GM23338 (cell line): ENCODE measurements around the gene TSNAX. TPM values are rescaled to one million over a fixed set of nuclear protein-coding genes. Genes with fewer than 3 reads are reported as not detected.

ENCODE experiments used
- ATAC-seq: fragments of 200-7000 bp; cut with Tn5 transposase; 3 replicates; pipeline ENCODE4 v1.9.1; 2020
- DNase-seq: peaks from one replicate; pipeline ENCODE4 v3.0.0-alpha.2; 2015; ENCODE audit warnings: low spot score
- H2AFZ ChIP-seq: fragments of 200-600 bp; sonication (generic); 2 replicates; pipeline ENCODE4 v1.8.0; 2016; ENCODE audit warnings: antibody characterized with exemption, mild to moderate bottlenecking, moderate library complexity
- H3F3A ChIP-seq: fragments of 200-600 bp; sonication (generic); replicated peaks from 2 replicates; pipeline ENCODE4 v1.8.0; 2017; ENCODE audit warnings: antibody characterized with exemption, mixed run types, low read depth
- H3K27ac ChIP-seq: fragments of 200-600 bp; sonication (generic); 2 replicates; pipeline ENCODE4 v1.6.1; 2016; ENCODE audit warnings: low read depth
- H3K27me3 ChIP-seq: fragments of 200-600 bp; sonication (generic); 2 replicates; pipeline ENCODE4 v1.8.0; 2016; ENCODE audit warnings: mild to moderate bottlenecking, mixed run types, moderate library complexity; ENCODE audit not compliant: insufficient read depth
- H3K36me3 ChIP-seq: fragments of 200-600 bp; sonication (generic); 2 replicates; pipeline ENCODE4 v1.8.0; 2016; ENCODE audit warnings: mild to moderate bottlenecking; ENCODE audit not compliant: insufficient read depth
- H3K4me1 ChIP-seq: fragments of 200-600 bp; sonication (generic); 2 replicates; pipeline ENCODE4 v1.8.0; 2016; ENCODE audit warnings: mild to moderate bottlenecking, moderate library complexity; ENCODE audit not compliant: insufficient read depth
- H3K4me2 ChIP-seq: fragments of 200-600 bp; sonication (generic); 2 replicates; pipeline ENCODE4 v1.7.1; 2017; ENCODE audit warnings: mixed run types
- H3K4me3 ChIP-seq: fragments of 200-600 bp; sonication (generic); 2 replicates; pipeline ENCODE4 v1.6.1; 2016; ENCODE audit warnings: mixed run types
- H3K79me2 ChIP-seq: fragments of 200-600 bp; sonication (generic); replicated peaks from 2 replicates; pipeline ENCODE4 v1.8.0; 2017; ENCODE audit warnings: mild to moderate bottlenecking; ENCODE audit not compliant: insufficient read depth
- H3K9me2 ChIP-seq: fragments of 200-600 bp; sonication (generic); 2 replicates; pipeline ENCODE4 v1.8.0; 2017; ENCODE audit not compliant: insufficient read depth
- H4K20me1 ChIP-seq: fragments of 200-600 bp; sonication (generic); replicated peaks from 2 replicates; pipeline ENCODE4 v1.8.0; 2017; ENCODE audit warnings: mild to moderate bottlenecking; ENCODE audit not compliant: insufficient read depth
- H3K27ac Mint-ChIP-seq: 2 replicates; pipeline ENCODE4 v1.8.0; 2020; ENCODE audit warnings: inconsistent platforms, mild to moderate bottlenecking, moderate library complexity, mixed read lengths
- H3K27me3 Mint-ChIP-seq: 3 replicates; pipeline ENCODE4 v1.8.0; 2022; ENCODE audit warnings: low read depth, mild to moderate bottlenecking, moderate library complexity, mixed read lengths, inconsistent platforms; ENCODE audit not compliant: insufficient read depth, poor library complexity
- H3K36me3 Mint-ChIP-seq: 3 replicates; pipeline ENCODE4 v1.8.0; 2021; ENCODE audit warnings: low read depth, mild to moderate bottlenecking, inconsistent platforms, moderate library complexity, mixed read lengths
- H3K4me1 Mint-ChIP-seq: 3 replicates; pipeline ENCODE4 v1.8.0; 2020; ENCODE audit warnings: mild to moderate bottlenecking, inconsistent platforms, mixed read lengths
- H3K4me3 Mint-ChIP-seq: 3 replicates; pipeline ENCODE4 v1.8.0; 2021; ENCODE audit warnings: moderate library complexity, mild to moderate bottlenecking, inconsistent platforms, mixed read lengths
- H3K9me3 Mint-ChIP-seq: 3 replicates; pipeline ENCODE4 v1.8.0; 2020; ENCODE audit warnings: moderate library complexity, mild to moderate bottlenecking, inconsistent platforms, mixed read lengths
- CTCF ChIP-seq, 2 experiments: fragments of 200-600 bp in 1 of 2; sonication (generic) in 1 of 2; conservative IDR thresholded peaks; 2 replicates each; pipeline versions ENCODE4 v1.5.1 to v1.6.1; 2016 to 2017; ENCODE audit warnings: antibody characterized with exemption in 2 of 2, low read depth in 2 of 2, mild to moderate bottlenecking in 2 of 2, moderate library complexity in 1 of 2
- ETS1 ChIP-seq: IDR thresholded peaks from 2 replicates; pipeline ENCODE4 v1.6.1; 2016; ENCODE audit warnings: antibody characterized with exemption
- EZH2 ChIP-seq: fragments of 200-600 bp; sonication (generic); IDR thresholded peaks from one replicate; pipeline ENCODE4 v1.8.0; 2017; ENCODE audit warnings: antibody characterized with exemption, mild to moderate bottlenecking, low read depth; ENCODE audit not compliant: unreplicated experiment
- NANOG ChIP-seq: IDR thresholded peaks from 2 replicates; pipeline ENCODE4 v1.6.1; 2016; ENCODE audit warnings: antibody characterized with exemption, borderline replicate concordance
- POLR2AphosphoS5 ChIP-seq: IDR thresholded peaks from 2 replicates; pipeline ENCODE4 v1.6.1; 2016; ENCODE audit warnings: antibody characterized with exemption, low read depth
- REST ChIP-seq: IDR thresholded peaks from one replicate; pipeline ENCODE4 v1.6.1; 2018; ENCODE audit warnings: antibody characterized with exemption; ENCODE audit not compliant: unreplicated experiment
- STAT1 ChIP-seq: IDR thresholded peaks from one replicate; pipeline ENCODE4 v1.6.1; 2016; ENCODE audit warnings: antibody characterized with exemption; ENCODE audit not compliant: unreplicated experiment
- ZNF331 ChIP-seq: fragments of 250-450 bp; sonication (Bioruptor Pico); IDR thresholded peaks from 2 replicates; pipeline ENCODE4 v1.5.0; 2020; ENCODE audit warnings: low read depth, mild to moderate bottlenecking, moderate library complexity
- polyA plus RNA-seq: library from polyadenylated mRNA; unstranded; fragments of >200 nt; fragmentation: Nextera tagmentation; extraction: Ambion mirVana; gene quantifications from 2 replicates; pipeline ENCODE4 v1.2.1, GENCODE V29; 2016
- total RNA-seq: library from RNA; depleted of rRNA; stranded (reverse); fragments of >200 nt; shearing (Covaris generic); gene quantifications from 2 replicates; pipeline ENCODE4 v1.2.3, GENCODE V29; 2014

Gene TSNAX
- total and polyA plus RNA-seq, 2 experiments from 2014 or later, result 31.5 to 31.7 TPM

GRCh38 chr1:231485029-231485784 lies 43.3 kb upstream of the TSNAX start (continued):
- TF ChIP-seq ZNF331 (CRISPR knock-in tag) (no peak), POLR2AphosphoS5 (no peak), NANOG (no peak), EZH2 (no peak), ETS1 (no peak)

GRCh38 chr1:231487019-231487418 lies 41.5 kb upstream of the TSNAX start:
- Histone ChIP-seq H3K4me1 (no peaks in the 10 kb centered on the region), H3K9me2 (no peaks in the 10 kb centered on the region), H3K27ac (no peak overlapping the region), H3K4me3 (no peak overlapping the region), H3K27me3 (no peaks in the 10 kb centered on the region), H3F3A (no peaks in the 10 kb centered on the region), H2AFZ (no peak overlapping the region), H4K20me1 (no peaks in the 10 kb centered on the region), H3K36me3 (no peaks in the 10 kb centered on the region), H3K79me2 (no peaks in the 10 kb centered on the region), H3K4me2 (no peak overlapping the region)
- TF ChIP-seq CTCF (conservative IDR thresholded peaks at IDR 0.05; ENCODE audit: low read depth in 2 of 2) (no peak), EZH2 (no peak)
- no peak for ATAC-seq
- DNase-seq, result no peak
- no peak overlapping the region for H3K27ac Mint-ChIP-seq
- no peaks in the 10 kb centered on the region for H3K36me3 Mint-ChIP-seq
- no peaks in the 10 kb centered on the region for H3K27me3 Mint-ChIP-seq
- no peaks in the 10 kb centered on the region for H3K9me3 Mint-ChIP-seq
- no peaks in the 10 kb centered on the region for H3K4me1 Mint-ChIP-seq
- H3K4me3 Mint-ChIP-seq, result no peak overlapping the region

GRCh38 chr1:231487910-231488309 lies 40.6 kb upstream of the TSNAX start:
- DNase-seq (no peak), ATAC-seq (no peak)
- H3K4me1 ChIP-seq, result no peaks in the 10 kb centered on the region
- no peaks in the 10 kb centered on the region for H3K36me3 ChIP-seq
- H3K4me3 ChIP-seq, result no peak overlapping the region
- no peaks in the 10 kb centered on the region for H3F3A ChIP-seq
- no peak overlapping the region for H3K4me3 Mint-ChIP-seq
- no peak overlapping the region for H3K27ac ChIP-seq
- no peak overlapping the region for H2AFZ ChIP-seq
- H3K36me3 Mint-ChIP-seq, result no peaks in the 10 kb centered on the region
- H4K20me1 ChIP-seq, result no peaks in the 10 kb centered on the region
- H3K9me3 Mint-ChIP-seq, result no peaks in the 10 kb centered on the region
- H3K27ac Mint-ChIP-seq, result no peak overlapping the region
- H3K4me1 Mint-ChIP-seq, result no peaks in the 10 kb centered on the region
- no peak overlapping the region for H3K4me2 ChIP-seq
- no peaks in the 10 kb centered on the region for H3K79me2 ChIP-seq
- no peaks in the 10 kb centered on the region for H3K9me2 ChIP-seq
- H3K27me3 Mint-ChIP-seq, result no peaks in the 10 kb centered on the region
- no peaks in the 10 kb centered on the region for H3K27me3 ChIP-seq
- TF ChIP-seq CTCF (conservative IDR thresholded peaks at IDR 0.05; ENCODE audit: low read depth in 2 of 2) (no peak), STAT1 (no peak), REST (no peak), ETS1 (no peak)
